Measurements from ENCODE around the gene BCL10.
"Not testable (repeated sequence)": the region's sequence is repeated elsewhere in the genome, so short reads cannot be mapped to it uniquely, and the experiment has no call there.

The BCL10 gene

DNA sequence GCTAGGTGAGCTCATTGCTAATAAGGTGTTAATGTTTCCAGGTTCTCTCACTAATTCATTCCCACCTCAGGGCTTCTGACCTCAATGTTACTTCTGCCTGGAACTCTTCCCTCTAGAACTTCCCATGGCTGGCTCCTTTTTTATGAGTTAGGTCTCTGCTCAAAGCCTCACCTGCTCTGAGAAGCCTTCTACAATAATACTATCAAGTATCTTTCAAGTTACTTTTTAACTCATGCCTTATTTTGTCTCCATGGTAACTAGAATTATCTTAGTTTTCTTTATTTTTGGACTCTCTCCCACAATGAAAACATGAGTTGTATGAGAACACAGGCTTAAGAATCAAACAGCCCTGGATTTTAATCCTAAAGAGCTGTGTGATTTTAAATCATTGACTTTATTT is 13.4 kb downstream of the BCL10 start:
- TF ChIP-seq, protein P1, sequence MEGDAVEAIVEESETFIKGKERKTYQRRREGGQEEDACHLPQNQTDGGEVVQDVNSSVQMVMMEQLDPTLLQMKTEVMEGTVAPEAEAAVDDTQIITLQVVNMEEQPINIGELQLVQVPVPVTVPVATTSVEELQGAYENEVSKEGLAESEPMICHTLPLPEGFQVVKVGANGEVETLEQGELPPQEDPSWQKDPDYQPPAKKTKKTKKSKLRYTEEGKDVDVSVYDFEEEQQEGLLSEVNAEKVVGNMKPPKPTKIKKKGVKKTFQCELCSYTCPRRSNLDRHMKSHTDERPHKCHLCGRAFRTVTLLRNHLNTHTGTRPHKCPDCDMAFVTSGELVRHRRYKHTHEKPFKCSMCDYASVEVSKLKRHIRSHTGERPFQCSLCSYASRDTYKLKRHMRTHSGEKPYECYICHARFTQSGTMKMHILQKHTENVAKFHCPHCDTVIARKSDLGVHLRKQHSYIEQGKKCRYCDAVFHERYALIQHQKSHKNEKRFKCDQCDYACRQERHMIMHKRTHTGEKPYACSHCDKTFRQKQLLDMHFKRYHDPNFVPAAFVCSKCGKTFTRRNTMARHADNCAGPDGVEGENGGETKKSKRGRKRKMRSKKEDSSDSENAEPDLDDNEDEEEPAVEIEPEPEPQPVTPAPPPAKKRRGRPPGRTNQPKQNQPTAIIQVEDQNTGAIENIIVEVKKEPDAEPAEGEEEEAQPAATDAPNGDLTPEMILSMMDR (IDR thresholded peaks at IDR 0.05; ENCODE audit: extremely low read depth, insufficient read depth, missing control alignments), result no peak
- in situ Hi-C loops (cut with MboI; ENCODE audit: low pct_unique_long_range_greater_than_20kb, low sequenced_read_pairs, unreplicated experiment), result no loop called here
- no peak for DNase-seq (ENCODE audit: low spot score)

DNA sequence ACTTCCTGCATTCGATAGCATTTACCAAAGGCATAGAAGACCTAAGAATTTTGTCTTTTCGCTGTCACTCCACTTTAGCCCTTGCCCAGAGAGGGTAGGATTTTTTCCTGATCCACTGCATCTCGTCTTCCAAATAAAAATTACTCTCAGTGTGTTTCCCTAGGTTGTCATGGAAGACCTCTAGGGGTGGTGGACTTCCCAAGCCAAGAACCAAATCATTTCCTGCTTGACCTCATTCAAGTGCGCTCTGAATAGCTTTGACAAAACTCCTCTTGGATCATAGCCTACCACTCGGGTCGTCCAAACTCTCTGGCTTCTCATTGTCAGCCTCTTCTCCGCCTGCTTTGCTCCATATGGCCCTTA is 16.5 kb downstream of the BCL10 start:
- DNase-seq (ENCODE audit: low spot score), result no peak
- TF ChIP-seq, protein P1 (IDR thresholded peaks at IDR 0.05; ENCODE audit: extremely low read depth, insufficient read depth, missing control alignments), result no peak
- in situ Hi-C loops (cut with MboI; ENCODE audit: low pct_unique_long_range_greater_than_20kb, low sequenced_read_pairs, unreplicated experiment), result loop anchor here (10.0 kb wide), 1 partner anchor 305 kb away; no protein-coding TSS in a partner anchor

DNA sequence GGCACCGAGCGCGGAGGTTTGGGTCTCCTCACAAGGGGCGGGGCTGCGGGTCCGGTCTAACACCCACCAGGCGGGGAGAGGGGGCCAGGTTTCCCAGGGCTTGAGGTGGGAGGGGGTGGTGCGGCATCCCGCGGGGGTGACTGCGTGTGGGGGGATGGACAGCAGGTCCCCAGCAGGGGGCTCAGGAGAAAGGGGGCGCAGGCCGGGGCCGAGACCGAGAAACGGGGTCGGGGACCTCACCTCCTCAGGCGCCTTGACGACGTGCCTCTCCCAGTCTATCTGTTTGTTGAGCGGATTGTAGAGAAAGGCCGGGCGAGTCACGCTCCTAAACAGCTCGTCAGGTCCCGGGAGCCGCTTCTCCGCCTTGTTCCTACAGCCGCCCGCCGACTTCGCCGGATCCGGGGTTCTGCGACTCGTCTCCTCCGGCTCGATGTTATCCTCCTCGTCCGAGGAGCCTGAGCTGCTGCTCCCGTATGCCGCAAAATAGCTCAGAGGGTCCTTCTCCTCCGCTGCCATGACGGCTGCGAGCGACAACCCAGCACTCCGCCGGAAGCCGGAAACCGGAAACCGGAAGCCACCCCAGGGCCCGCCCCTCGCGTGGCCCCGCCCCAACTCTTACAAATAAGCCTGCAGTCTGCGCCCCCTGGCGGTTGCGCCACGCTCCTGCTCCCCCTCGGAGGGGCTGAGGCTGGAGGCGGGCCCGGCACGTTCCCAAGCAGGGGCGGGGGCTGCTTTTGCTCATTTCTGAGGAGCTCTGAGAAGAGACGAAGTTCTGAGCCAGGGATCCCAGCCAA is 17.1 kb downstream of the BCL10 start, which contains the start of gene C1orf52:
C1orf52 (minus strand) TSS at position 545 of the 794 bp plus-strand sequence; CDS start at position 516, 29 bp downstream.
- TF ChIP-seq, protein P1 (IDR thresholded peaks at IDR 0.05; ENCODE audit: extremely low read depth, insufficient read depth, missing control alignments), result peak; percentile 98
- in situ Hi-C loops (cut with MboI; ENCODE audit: low pct_unique_long_range_greater_than_20kb, low sequenced_read_pairs, unreplicated experiment), result loop anchor here (10.0 kb wide), 1 partner anchor 305 kb away; no protein-coding TSS in a partner anchor
- peak; percentile 90 for DNase-seq (ENCODE audit: low spot score)

DNA sequence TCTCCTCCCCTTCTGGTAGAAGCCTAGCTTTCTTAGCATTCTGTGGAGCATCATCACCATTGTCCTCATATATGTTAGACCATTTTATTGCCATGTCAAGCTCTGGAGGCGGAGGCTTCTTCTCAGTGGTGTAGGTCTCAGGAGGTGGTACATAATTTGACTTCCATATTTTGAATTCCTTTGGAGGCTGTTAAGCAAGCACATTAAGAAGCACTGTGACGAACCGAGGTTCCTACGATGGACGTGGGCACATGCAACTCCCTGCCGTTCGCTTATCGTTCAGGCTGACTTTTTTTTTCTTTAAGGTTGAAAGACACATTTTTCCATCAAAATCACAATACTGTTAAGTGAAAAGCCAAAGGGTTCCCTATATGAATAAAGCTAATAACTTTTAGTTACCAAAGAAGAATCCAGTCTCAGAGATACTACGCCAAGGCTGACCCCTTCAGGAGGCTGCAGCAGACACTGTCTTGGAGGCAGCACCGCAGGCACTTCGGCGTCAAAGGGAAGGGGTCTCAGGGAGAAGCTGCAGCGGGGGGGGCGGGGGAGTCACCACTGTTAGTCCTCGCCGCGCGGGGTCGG is 17.8 kb downstream of the BCL10 start:
- in situ Hi-C loops (cut with MboI; ENCODE audit: low pct_unique_long_range_greater_than_20kb, low sequenced_read_pairs, unreplicated experiment), result loop anchor here (10.0 kb wide), 1 partner anchor 304 kb away; no protein-coding TSS in a partner anchor
- DNase-seq (ENCODE audit: low spot score), result no peak

DNA sequence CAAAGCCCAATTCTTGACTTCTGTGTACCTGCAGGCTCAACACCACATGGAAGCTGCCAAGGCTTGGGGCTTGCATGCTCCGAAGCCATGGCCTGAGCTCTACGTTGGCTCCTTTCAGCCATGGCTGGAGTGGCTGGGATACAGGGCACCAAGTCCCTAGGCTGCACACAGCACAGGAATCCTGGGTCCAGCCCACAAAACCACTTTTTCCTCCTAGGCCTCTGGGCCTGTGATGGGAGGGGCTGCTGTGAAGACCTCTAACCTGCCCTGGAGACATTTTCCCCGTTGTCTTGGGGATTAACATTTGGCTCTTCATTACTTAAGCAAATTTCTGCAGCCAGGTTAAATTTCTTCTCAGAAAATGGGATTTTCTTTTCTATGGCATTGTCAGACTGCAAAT is 27.4 kb downstream of the BCL10 start:
- not testable (repeated sequence) for DNase-seq (ENCODE audit: low spot score)
- in situ Hi-C loops (cut with MboI; ENCODE audit: low pct_unique_long_range_greater_than_20kb, low sequenced_read_pairs, unreplicated experiment), result loop anchor here (25.0 kb wide), 1 partner anchor 137 kb away; no protein-coding TSS in a partner anchor

More for the DNA sequence above, 17.8 kb downstream of the BCL10 start:
- TF ChIP-seq, protein P1 (IDR thresholded peaks at IDR 0.05; ENCODE audit: extremely low read depth, insufficient read depth, missing control alignments), result no peak

DNA sequence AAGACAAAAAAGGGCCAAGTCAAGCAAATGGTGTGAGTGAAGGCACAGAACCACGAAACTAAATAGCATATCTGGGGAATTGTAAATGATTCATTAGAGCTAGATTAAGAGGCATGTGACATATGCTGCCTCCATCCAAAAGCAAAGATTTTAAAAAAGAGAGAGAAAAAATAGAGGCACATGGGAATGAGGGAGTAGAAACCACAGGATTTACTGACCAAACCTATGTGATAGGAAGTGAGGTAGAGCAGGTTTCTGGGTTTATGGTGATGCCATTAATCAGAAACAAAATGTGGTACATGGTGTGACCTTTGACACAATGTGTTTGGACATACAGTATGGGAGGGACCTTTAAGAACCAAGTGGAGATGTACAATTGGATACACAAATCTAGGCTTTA is 30.5 kb downstream of the BCL10 start:
- TF ChIP-seq, protein P1 (IDR thresholded peaks at IDR 0.05; ENCODE audit: extremely low read depth, insufficient read depth, missing control alignments), result no peak
- in situ Hi-C loops (cut with MboI; ENCODE audit: low pct_unique_long_range_greater_than_20kb, low sequenced_read_pairs, unreplicated experiment), result loop anchor here (25.0 kb wide), 1 partner anchor 134 kb away; no protein-coding TSS in a partner anchor
- no peak for DNase-seq (ENCODE audit: low spot score)

DNA sequence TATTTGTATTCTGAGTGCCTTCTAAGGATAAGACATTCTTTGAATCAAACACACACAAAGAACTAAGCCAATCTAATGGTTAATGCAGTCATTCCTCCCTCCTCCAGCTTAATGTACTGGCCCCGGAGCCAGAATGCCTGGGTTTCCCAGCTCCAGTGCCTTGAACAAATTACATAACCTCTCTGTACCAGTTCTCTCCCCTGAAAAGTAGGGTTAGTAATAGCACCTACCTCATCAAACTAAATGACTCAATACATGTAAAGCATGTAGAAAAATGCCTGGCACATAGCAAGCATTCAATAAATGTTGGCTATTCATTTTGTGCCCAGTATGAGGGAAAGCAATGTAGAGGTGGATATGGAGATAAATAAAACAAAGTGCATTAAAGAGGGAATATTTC is 31.0 kb downstream of the BCL10 start:
- TF ChIP-seq, protein P1 (IDR thresholded peaks at IDR 0.05; ENCODE audit: extremely low read depth, insufficient read depth, missing control alignments), result no peak
- in situ Hi-C loops (cut with MboI; ENCODE audit: low pct_unique_long_range_greater_than_20kb, low sequenced_read_pairs, unreplicated experiment), result loop anchor here (25.0 kb wide), 1 partner anchor 133 kb away; no protein-coding TSS in a partner anchor
- DNase-seq (ENCODE audit: low spot score), result no peak

Measured in GM13977 (cell line).